ENCODE data around the gene KIAA1549. TPM values are rescaled to one million over a fixed set of nuclear protein-coding genes. Genes with fewer than 3 reads are reported as not detected.
"Not testable (repeated sequence)": the region's sequence is repeated elsewhere in the genome, so short reads cannot be mapped to it uniquely, and the experiment has no call there.

Gene KIAA1549
- total RNA-seq, 1 experiment from 2014 or later, result 26.6 TPM

DNA sequence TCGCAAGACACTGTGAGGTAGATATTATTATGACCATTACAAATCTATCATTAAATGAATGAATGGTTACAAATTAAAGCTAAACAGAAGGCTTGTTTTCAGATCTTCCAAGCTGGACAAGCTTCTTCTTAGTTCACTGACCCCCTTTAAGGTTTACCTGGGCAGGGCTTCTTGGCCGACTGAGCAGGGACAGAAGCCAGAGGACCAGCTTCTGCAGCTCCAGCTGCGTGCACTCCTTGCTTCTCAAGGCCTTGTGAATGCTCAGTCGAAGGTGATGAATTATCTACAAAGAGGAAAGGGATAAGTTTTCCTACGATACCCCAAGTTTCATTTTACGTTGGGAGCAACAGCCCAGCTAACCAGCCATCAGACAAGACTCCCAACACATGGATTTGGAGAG is 45.4 kb upstream of the KIAA1549 start:
- H3F3A ChIP-seq (ENCODE audit: insufficient read depth, low read depth), result peaks cover 20% of the 10 kb centered on the region; the same call in 1 of the 2 replicates
- no peak for DNase-seq
- no peak overlapping the region for H2AFZ ChIP-seq
- H3K9me2 ChIP-seq (ENCODE audit: insufficient read depth), result no peaks in the 10 kb centered on the region
- TF ChIP-seq, protein P1, sequence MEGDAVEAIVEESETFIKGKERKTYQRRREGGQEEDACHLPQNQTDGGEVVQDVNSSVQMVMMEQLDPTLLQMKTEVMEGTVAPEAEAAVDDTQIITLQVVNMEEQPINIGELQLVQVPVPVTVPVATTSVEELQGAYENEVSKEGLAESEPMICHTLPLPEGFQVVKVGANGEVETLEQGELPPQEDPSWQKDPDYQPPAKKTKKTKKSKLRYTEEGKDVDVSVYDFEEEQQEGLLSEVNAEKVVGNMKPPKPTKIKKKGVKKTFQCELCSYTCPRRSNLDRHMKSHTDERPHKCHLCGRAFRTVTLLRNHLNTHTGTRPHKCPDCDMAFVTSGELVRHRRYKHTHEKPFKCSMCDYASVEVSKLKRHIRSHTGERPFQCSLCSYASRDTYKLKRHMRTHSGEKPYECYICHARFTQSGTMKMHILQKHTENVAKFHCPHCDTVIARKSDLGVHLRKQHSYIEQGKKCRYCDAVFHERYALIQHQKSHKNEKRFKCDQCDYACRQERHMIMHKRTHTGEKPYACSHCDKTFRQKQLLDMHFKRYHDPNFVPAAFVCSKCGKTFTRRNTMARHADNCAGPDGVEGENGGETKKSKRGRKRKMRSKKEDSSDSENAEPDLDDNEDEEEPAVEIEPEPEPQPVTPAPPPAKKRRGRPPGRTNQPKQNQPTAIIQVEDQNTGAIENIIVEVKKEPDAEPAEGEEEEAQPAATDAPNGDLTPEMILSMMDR (conservative IDR thresholded peaks at IDR 0.05), result no peak
- TF ChIP-seq EZH2 (IDR thresholded peaks at IDR 0.05; ENCODE audit: low read depth), result no peak
- H3K79me2 ChIP-seq (ENCODE audit: low read depth), result peaks cover 7% of the 10 kb centered on the region; the same call in 1 of the 2 replicates
- POLR2A ChIA-PET (ENCODE audit: unreplicated experiment), result no interaction called here
- CTCF ChIA-PET, result interaction anchor here (0.6 kb wide), 1 partner anchor 49 kb away, joined by 5 read pairs; no protein-coding TSS in a partner anchor
- H3K36me3 ChIP-seq (ENCODE audit: low read depth), result peaks cover 53% of the 10 kb centered on the region
- H3K4me1 ChIP-seq (replicated peaks; ENCODE audit: insufficient read depth), result no peaks in the 10 kb centered on the region
- no peak overlapping the region for H3K27ac ChIP-seq
- H3K27me3 ChIP-seq (ENCODE audit: insufficient read depth, low read depth), result no peaks in the 10 kb centered on the region
- H4K20me1 ChIP-seq (ENCODE audit: insufficient read depth), result no peaks in the 10 kb centered on the region; the same call in 1 of the 2 replicates
- H3K4me3 ChIP-seq, result no peak overlapping the region
- H3K4me2 ChIP-seq, result no peak overlapping the region
- no peaks in the 10 kb centered on the region for H3K9me3 ChIP-seq (ENCODE audit: insufficient read depth, low read depth)
- intact Hi-C loops (cut with micrococcal nuclease; ENCODE audit: unreplicated experiment), result no loop called here
- BruUV-seq (replicated peaks), result no TSS peak

DNA sequence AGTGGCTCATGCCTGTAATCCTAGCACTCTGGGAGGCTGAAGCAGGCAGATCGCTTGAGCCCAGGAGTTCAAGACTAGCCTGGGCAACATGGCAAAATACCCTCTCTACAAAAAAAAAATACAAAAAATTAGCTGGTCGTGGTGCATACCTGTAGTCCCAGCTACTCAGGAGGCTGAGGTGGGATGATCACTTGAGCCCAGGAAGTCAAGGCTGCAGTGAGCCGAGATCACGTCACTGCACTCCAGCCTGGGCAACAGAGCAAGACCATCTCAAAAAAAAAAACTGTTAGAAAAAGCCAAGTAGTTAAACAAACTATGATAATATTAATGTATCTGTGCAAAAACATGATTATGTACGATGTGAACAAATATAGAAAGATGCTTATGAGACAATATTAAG is 44.7 kb upstream of the KIAA1549 start:
- H3K9me3 ChIP-seq (ENCODE audit: insufficient read depth, low read depth); H3K4me3 ChIP-seq; H3K27ac ChIP-seq; H3K4me2 ChIP-seq; H3K79me2 ChIP-seq (ENCODE audit: low read depth); DNase-seq; H3K4me1 ChIP-seq (replicated peaks; ENCODE audit: insufficient read depth); BruUV-seq (replicated peaks); H2AFZ ChIP-seq; H3K9me2 ChIP-seq (ENCODE audit: insufficient read depth); H4K20me1 ChIP-seq (ENCODE audit: insufficient read depth); H3K27me3 ChIP-seq (ENCODE audit: insufficient read depth, low read depth); intact Hi-C loops (cut with micrococcal nuclease; ENCODE audit: unreplicated experiment): not testable (repeated sequence)
- Histone ChIP-seq H3K36me3 (ENCODE audit: low read depth) (peaks cover 46% of the 10 kb centered on the region), H3F3A (ENCODE audit: insufficient read depth, low read depth) (peaks cover 21% of the 10 kb centered on the region; the same call in 1 of the 2 replicates)
- CTCF ChIA-PET, result interaction anchor here (0.6 kb wide), 1 partner anchor 50 kb away, joined by 5 read pairs; no protein-coding TSS in a partner anchor
- POLR2A ChIA-PET (ENCODE audit: unreplicated experiment), result interaction anchor here (0.6 kb wide), 1 partner anchor 905 kb away, joined by 5 read pairs; no protein-coding TSS in a partner anchor

GRCh38 chr7:139023076-139023475 is 41.9 kb upstream of the KIAA1549 start:
- peaks cover 30% of the 10 kb centered on the region for H3K36me3 ChIP-seq (ENCODE audit: low read depth)
- no peaks in the 10 kb centered on the region for H3K27me3 ChIP-seq (ENCODE audit: insufficient read depth, low read depth)
- H3F3A ChIP-seq (ENCODE audit: insufficient read depth, low read depth), result peaks cover 33% of the 10 kb centered on the region; the same call in 1 of the 2 replicates
- POLR2A ChIA-PET (ENCODE audit: unreplicated experiment), result no interaction called here
- BruUV-seq (replicated peaks), result TSS peak; percentile 2
- H3K27ac ChIP-seq, result no peak overlapping the region
- intact Hi-C loops (cut with micrococcal nuclease; ENCODE audit: unreplicated experiment), result no loop called here
- no peaks in the 10 kb centered on the region for H3K4me1 ChIP-seq (replicated peaks; ENCODE audit: insufficient read depth)
- H3K4me2 ChIP-seq, result no peak overlapping the region
- H3K79me2 ChIP-seq (ENCODE audit: low read depth), result no peaks in the 10 kb centered on the region
- DNase-seq, result no peak
- H3K9me3 ChIP-seq (ENCODE audit: insufficient read depth, low read depth), result no peaks in the 10 kb centered on the region
- no peak overlapping the region for H3K4me3 ChIP-seq
- H3K9me2 ChIP-seq (ENCODE audit: insufficient read depth), result no peaks in the 10 kb centered on the region
- CTCF ChIA-PET, result no interaction called here
- no peaks in the 10 kb centered on the region; the same call in 1 of the 2 replicates for H4K20me1 ChIP-seq (ENCODE audit: insufficient read depth)
- TF ChIP-seq, protein P1 (conservative IDR thresholded peaks at IDR 0.05), result no peak
- TF ChIP-seq EZH2 (IDR thresholded peaks at IDR 0.05; ENCODE audit: low read depth), result no peak
- no peak overlapping the region for H2AFZ ChIP-seq

DNA sequence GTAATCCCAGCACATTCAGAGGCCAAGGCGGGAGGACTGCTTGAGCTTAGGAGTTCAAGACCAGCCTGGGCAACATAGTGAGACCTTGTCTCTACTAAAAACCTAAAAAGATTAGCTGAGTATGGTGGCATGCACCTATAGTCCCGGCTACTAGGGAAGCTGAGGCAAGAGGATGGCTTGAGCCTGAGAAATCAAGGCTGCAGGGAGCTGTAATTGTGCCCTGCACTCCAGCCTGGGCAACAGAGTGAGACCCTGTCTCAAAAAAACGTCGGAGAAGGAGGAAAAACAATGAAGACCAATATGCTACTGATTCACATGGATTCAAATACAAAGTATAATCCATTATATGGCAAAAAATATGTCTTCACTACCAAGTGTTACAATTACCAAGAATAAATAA is 41.1 kb upstream of the KIAA1549 start:
- Histone ChIP-seq H2AFZ (no peak overlapping the region), H3K27ac (no peak overlapping the region), H3K4me2 (no peak overlapping the region), H3K4me1 (replicated peaks; ENCODE audit: insufficient read depth) (no peaks in the 10 kb centered on the region), H4K20me1 (ENCODE audit: insufficient read depth) (no peaks in the 10 kb centered on the region; the same call in 1 of the 2 replicates), H3K36me3 (ENCODE audit: low read depth) (peaks cover 23% of the 10 kb centered on the region), H3F3A (ENCODE audit: insufficient read depth, low read depth) (peaks cover 33% of the 10 kb centered on the region; the same call in 1 of the 2 replicates), H3K9me2 (ENCODE audit: insufficient read depth) (no peaks in the 10 kb centered on the region), H3K9me3 (ENCODE audit: insufficient read depth, low read depth) (no peaks in the 10 kb centered on the region), H3K4me3 (no peak overlapping the region), H3K27me3 (ENCODE audit: insufficient read depth, low read depth) (no peaks in the 10 kb centered on the region), H3K79me2 (ENCODE audit: low read depth) (no peaks in the 10 kb centered on the region)
- TF ChIP-seq, protein P1 (conservative IDR thresholded peaks at IDR 0.05), result no peak
- no peak for TF ChIP-seq EZH2 (IDR thresholded peaks at IDR 0.05; ENCODE audit: low read depth)
- no TSS peak for BruUV-seq (replicated peaks)
- no peak for DNase-seq
- POLR2A ChIA-PET (ENCODE audit: unreplicated experiment), result no interaction called here
- intact Hi-C loops (cut with micrococcal nuclease; ENCODE audit: unreplicated experiment), result no loop called here
- CTCF ChIA-PET, result interaction anchor here (1.6 kb wide), 1 partner anchor 53 kb away, joined by 3 read pairs; no protein-coding TSS in a partner anchor
